LoVo (cell line): ENCODE data around the gene FRYL.
"Not testable (repeated sequence)": the region's sequence is repeated elsewhere in the genome, so short reads cannot be mapped to it uniquely, and the experiment has no call there.

Experiments used
- DNase-seq: peaks from one replicate; pipeline ENCODE4 v3.0.0-alpha.2; 2016; ENCODE audit warnings: low spot score

Gene FRYL

DNA sequence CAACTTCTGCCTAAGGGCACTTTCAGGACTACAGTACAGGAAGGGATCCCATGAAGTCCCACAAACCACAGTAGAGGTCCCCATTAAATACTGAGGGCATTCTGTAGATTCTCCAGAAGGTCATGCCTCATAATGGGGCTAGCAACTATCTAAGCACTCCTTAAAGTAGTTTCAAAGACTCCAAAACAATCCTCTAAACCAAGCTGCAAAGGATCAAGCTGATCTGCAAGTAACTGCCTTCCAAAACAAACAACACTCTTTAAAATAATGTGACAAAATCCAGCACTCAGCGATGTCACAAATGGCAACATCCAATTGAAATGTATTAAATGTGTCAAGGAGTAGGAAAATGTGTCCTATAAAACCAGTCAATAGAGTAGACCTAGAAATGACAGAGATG, 118.7 kb downstream of the FRYL start:
- no peak for DNase-seq

DNA sequence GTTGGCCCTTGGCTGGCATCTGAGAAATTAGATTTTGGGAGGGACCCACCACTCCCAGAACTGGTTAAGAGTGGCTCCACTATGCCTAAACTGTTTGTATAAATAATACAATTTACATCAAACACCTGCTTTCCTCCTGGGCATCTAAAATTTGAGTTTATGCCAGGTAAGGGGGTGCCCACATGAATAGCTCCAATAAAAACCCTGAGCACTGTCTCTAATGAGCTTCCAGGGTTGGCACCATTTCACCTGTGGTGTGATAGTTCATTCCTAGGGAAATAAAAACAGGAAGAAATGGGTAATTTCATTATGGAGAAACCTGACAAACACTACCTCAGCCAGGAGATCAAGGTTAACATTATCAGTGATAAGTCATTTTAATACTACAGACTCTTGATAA, 119.7 kb downstream of the FRYL start:
- no peak for DNase-seq

DNA sequence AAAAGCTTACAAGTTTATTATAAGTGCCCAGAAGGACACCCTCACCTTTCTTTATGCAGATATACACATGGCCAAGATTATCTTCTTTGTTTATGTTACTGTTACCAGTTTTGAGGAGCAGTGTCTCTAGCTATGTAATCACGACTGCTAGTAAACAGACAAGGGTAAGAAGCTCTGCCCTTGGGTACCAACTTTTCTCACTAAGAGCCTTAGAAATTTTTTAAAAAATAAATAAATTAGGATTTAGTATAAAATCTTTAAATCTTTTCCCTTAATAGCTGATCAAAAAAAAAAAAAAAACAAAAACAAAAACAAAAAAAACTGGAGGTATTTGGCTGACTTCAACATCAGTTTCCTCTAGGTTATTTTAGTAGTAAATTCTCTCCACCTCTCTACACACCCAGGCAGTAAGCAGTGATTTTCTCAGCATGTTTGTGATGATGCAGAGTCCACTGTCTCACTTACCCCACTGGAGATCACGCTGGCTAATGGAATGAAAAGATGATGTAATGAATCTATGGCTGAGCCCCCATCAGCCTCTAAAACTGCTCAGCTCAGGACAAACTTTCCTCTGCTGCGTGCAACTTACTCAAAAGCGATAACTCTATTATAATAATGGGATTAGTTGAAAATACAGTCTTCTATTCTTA, 125.9 kb downstream of the FRYL start:
- no peak for DNase-seq

DNA sequence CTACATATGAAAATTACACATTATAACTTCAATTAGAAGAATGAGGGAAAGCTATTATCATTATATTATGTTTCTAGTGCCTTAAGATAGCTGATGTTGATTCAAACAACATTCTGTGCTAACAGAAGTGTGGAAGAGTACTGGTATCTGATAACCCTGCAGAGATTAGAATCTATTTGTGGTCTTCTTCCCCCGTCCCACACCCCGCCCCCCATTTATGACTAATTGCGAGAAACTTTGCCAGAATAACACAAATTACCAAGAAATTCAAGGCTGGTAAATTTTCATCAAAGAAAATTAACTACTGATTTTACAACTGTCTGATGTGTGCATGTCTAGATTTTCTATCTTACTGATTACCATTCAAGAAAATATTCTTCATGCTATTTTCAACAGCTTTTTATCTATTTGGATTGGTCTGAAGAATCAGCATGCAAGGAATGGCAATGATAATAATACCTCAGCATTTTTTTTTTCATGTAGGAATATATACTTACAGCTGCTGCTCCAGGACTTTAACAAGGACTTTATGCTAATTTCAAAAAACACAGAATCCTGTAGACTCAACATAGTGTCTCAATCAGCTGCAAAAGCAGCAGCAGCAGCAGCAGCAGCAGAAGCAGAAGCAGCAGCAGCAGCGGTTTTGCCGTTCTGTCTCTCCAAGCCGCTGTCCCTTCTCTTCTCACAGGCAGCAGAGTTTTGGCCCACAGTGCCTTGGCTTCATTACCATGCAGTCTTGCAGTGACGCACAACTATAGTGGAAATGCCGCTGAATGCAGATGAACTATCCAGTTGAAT, 126.7 kb downstream of the FRYL start:
- no peak for DNase-seq

DNA sequence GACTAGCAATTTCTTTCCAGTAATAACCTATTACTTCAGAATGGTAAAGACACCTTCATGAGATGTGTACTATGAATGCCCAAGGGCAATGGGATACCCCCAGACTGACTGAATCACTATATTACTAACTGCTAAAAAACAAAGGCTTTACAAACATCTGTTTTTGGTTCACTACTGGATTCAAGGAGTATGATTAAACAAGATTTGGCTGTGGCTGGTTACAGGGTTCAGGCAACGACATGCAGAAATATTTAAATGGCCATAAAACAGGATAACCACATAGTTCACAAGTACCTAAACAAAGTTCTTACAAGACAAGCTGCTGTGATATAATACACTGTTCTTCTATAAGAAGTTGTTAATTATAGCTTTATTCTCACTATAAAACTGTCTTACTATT, 128.2 kb downstream of the FRYL start:
- DNase-seq, result no peak

DNA sequence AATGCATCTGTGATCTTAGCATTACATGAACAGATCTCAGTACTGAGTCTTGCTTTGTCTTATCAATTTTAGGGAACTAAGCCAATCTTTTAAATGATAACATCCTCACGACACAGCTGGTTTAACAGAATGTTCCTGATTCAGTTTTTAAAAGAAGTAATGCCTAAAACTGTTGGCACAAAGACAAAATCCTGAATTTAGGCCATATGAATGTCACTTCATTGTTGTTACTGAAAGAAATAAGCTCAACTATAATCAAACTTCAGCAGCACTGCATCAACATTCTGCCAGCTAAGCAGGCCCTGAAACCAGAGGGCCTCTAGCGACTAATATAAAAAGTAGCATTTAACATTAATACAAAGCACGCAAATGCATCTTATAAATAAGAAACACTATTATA, 130.6 kb downstream of the FRYL start:
- DNase-seq, result no peak

DNA sequence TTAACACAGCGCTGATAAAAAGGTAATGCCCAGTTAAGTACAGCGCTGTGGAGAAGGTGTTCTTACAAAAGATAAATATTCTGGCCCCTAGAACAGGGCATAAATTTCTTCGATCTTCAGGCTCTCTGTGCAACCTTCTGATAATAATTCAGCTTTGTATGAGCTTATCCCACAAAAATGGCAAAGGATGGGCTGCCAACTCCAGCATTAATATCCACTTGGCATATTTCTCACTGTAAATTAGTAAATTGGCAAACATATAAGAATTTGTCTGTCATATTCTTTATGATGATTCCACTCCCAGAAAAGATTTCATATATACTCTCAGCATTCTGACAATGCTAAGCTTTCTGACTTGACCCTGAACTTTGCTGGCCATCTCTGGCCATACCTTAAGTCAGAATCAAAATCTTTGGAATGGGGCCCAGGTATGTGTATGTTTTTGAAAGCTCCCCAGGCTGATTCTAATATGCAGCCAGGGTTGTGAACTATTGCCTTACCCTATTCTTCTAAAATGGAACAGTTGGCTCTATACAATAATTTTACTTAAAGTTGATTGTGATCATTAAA, 134.8 kb downstream of the FRYL start:
- DNase-seq, result no peak

DNA sequence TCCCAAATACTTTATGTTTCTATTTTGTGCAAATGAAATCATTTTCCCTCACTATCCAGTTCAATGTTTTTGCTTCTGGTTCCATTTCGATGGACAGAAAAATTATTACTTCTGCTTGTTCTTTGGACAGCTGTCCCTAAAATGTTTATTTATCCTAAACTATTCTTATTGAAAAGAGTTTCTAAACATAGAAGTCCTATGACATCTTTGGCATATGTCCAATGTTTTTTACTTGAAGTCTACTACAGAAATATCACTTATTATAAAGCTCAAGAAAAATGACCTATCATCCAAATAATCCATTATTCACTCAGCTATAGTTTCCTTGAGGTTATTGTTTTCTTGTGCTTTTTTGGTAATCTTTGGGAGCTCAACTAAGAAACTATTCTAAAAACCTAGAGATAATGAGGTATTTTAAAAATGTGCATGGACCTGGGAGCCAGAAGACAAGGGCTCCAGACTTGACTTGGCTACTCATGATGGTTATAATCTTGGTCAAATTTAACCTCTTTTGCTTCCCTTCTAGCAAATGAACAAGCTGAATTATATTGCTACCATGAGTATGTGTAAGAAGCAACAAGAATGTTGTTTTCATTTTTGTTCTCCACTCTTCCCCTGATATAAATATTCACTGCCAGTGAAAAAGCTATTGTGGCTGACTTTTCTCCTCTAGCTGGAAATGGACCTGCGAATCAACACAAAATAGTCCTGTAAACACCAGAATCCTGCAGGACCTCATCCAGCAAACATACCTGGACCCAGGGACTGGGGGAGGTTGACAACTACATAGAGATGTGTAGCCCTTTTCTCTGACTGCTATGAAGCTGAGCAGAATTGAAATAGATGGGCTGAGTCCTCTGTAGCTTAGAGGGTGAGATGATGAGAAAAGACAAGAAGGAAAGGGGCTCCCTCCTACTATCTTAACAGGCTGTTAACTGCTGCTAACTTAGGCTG, 137.4 kb downstream of the FRYL start:
- no peak for DNase-seq

DNA sequence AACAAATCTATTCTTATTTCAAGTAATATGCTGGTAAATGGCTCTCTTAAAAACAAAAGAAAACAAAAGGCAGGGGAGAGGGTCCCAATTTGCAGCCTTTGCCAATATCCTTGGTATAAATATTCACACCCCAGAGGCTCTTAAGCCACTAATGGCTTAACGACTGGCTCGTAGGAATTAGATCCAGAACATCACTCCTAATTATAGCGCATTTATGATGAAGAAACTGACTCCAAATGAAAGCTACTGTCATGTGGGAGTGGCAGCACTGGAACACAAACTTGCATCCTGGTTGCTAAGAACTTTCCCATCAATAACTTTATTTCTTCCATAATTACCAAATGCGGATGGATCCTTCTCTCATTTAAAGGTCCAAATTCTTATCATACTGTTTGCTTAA, 138.7 kb downstream of the FRYL start:
- no peak for DNase-seq

DNA sequence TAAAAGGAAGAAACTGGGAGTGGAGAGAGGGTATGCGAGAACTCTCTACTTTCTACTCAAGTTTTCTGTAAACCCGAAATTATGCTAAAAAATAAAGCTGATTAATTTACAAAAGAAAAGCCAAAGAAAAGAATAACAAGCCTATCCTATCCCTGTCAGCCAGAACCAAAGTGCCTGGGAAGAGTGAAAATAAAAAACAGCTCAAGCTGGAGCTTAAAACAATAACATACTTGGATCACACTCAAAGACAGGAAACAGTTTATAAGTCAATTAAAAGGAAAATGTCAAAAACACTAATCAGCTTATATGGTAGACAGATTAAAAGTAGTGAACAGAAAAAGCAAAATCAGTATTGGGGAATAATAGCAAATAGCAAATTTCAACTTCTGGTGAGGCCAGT, 139.4 kb downstream of the FRYL start:
- DNase-seq, result no peak

DNA sequence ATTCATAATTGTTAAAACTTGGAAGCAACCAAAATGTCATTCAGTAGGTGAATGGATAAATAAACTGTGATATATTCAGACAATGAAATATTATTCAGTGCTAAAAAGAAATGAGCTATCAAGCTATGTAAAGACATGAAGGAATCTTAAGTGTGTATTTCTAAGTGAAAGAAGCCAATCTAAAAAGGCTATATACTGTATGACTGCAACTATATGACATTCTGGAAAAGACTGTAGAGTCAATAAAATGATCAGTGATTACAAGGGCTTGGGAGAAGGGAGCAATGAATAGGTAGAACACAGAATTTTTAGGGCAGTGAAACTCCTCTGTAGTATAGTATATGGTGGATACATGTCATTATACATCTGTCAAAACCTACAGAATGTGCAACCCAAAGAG, 139.9 kb downstream of the FRYL start:
- DNase-seq, result no peak

DNA sequence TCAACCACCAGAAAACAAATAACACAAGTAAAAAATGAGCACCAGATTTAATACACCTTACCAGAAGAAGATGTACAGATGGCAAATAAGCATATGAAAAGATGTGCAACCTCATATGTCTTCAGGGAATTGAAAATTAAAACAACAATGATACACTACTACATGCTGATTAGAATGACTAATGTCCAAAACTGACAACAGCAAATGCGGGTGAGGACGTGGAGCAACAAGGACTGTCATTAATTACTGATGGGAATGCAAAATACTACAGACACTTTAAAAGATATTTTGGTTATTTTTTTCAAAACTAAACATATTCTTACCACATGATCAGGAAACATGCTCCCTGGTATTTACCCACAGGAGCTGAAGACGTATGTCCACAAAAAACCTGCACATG, 140.3 kb downstream of the FRYL start:
- DNase-seq, result no peak

DNA sequence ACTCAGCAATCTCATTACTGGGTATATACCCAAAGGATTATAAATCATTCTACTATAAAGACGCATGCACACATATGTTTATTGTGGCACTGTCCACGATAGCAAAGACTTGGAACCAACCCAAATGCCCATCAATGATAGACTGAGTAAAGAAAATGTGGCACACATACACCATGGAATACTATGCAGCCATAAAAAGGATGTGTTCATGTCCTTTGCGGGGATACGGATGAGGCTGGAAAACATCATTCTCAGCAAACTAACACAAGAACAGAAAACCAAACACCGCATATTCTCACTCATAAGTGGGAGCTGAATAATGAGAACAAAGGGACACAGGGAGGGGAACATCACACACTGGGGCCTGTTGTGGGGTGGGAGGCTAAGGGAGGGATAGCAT, 141.5 kb downstream of the FRYL start:
- not testable (repeated sequence) for DNase-seq

DNA sequence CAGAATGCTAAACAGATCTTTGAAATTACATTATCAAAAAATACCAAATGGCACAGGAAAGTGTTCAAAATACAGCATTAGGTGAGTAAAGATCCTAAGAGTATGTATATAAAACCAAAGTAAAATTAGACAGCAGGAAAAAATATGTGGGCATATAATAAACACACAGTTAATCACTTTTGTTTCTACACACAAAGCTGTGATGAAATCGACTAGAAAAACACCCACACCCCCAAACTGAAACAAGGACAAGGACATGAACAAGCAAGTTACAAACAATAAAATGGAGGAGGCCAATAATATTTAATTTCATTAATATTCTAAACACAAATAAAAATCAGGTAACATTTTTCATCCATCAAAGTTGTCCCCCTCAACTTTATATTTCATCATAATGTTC, 143.2 kb downstream of the FRYL start:
- no peak for DNase-seq

DNA sequence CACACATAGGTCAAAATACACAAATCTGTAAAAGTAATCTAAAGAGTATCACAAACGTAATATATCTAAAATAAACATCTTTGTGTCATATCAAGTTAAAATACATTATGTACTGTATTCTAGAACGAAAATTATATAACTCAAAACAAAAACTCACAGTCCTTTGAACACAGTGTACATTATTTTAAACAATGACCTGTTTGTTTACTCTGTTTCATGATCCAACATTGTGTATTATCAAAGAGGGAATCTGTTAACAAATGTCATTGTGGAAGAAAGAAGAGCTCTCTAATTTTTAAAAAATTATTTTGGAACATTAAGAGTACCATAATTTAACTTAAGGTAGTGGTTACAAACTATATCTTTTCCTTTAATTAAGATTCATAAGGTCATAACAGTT, 144.1 kb downstream of the FRYL start:
- no peak for DNase-seq

DNA sequence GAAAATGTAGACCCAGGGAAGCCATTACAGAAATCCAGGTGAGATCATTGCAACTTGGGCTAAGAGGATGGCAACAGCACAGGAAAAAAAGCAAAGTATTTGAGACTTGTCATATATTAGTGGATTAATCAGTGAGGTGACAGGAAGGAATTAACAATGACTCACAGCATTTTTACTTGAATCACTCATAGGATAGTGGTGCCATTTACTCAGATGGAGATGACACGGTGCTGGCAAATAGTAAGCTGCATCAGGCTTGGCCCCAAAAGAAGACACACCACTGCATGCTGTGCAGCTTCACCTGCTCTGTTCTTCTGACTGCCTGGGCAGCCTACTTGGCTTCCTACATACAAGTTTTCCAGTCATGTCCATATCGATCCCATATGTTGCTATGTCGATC, 144.8 kb downstream of the FRYL start:
- peak; percentile 12 for DNase-seq

DNA sequence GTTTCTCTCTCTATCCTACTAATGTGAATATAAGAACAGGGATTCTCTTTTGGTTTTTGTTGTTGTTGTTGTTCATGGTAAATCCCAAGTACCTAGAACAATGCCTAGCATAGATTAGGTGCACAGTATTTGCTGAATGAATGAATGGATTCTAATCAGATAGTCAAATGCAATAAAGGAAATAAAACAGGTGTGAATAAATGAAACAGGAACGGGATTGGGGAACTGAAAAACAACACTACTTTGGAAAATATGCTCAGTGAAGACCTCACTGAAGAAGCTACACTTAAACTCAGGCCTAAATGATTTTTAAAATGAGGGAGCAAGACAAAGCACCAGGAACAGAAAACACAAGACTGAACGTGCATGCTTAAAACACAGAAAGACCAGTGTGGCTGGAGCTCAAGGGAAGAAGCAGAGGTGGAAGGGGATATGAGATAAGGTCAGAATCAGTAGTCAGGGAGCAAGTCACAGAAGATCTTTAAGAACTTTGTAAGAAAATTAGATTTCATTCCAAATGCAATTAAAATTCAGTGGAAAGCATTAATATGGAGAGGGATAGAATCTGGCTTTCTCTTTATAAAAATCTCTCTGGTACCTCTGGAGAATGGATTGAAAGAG, 145.3 kb downstream of the FRYL start:
- DNase-seq, result no peak

DNA sequence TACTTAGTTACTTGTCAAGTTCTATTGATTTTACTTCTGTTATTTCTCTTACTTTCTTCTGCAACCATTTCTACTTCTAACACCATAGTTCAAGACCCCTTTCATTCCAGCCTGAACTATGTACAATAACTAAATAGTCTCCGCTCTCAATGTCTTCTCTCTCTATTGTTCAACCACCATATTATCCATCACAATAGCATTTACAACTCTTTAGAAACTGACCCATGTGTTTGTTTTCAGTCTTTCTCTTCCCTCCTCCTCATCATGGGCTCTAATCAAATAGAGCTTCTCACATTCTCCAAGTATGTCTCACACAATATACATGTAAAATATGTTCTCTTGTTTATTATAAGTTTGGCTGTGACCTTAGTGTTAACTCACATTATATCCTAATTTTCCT, 146.4 kb downstream of the FRYL start:
- DNase-seq, result no peak

DNA sequence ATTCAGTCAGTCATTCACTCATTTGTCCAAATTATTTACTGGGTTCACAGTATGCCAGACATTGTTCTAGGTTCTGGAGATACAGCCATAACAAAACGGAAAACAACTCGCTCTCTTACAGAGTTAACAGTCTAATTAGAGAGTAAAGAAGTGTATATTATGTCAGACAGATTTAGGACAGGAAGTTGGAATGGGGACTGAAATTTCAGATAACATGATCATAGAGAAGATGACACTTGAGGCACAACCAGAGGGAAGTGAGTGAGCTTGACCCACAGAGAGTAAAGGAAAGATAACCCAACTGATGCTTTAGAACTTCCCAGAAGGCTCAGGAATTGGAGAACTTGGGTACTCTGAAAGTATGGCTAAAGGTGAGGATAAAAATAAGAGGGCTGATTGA, 150.6 kb downstream of the FRYL start:
- DNase-seq, result no peak

DNA sequence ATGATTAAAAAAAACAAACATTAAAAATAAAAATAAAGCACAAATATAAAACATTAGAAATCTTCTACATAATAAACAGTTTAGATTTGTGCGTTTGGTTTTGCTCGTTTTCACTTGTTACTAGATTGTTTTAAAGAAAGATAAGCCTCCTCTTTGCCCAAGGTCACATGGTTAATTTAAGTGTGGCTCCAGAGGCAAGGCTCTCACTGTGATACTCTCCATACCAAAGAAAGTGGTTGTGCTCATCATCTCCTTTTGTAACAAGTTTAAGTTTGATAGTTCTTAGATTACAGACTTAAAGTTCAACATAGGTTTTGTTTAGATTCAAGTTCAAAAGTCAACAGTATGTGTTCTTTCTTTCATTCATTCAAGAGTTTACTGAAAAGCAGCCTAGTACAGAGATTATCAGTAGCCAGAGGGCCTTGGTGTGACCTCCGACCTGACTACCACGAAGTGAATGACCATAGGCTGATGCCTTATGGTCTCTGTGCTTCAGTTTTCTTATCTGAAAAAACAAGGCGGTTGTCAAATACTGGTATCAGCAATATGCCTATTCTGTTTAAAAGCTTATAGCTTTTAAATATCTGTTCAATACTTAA, 156.8 kb downstream of the FRYL start:
- no peak for DNase-seq

DNA sequence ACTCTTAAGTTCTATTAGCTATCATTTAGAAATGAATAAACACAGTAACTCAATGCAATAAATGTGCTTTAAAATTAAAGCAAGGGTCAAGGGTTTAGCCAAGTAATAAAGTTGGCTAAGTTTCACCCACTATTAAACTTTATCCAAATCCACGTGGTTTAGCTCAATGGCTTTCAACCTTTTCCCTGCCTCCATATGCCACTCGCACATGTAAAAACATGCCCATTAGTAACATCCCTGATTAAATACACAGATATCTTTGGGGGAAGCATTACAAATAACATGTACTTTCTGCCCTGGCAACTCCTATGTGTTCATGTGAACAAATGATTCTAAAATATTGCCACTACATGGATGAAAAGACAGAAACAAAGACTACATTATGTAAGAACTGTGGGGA, 159.2 kb downstream of the FRYL start:
- no peak for DNase-seq

DNA sequence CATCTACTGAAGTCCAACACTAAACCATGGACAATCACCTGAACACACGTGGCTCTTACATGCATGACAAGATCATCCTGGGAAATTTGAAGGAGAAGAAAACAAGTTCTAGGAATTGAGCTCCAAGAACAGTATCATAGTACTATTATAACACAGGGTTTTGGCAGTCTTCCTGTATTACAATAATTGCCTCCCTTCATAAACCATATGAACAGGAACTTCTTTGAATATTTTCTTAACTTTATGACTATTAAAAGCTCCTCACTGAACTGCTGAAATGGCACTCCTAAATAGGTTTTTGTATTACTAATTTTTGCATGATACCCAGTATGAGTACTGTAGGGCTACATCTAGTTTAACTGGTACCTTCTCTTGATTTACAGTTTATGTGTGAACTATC, 160.0 kb downstream of the FRYL start:
- DNase-seq, result no peak
